CD4-positive, alpha-beta memory T cell (primary cell): Measurements from ENCODE around the gene RASSF3. TPM values are rescaled to one million over a fixed set of nuclear protein-coding genes. Genes with fewer than 3 reads are reported as not detected.
A peak's percentile ranks its signal among the peaks of the same experiment; 100 is the strongest.

Experiments
- CTCF ChIA-PET: fragments of 350-600 bp; sonication (Branson Sonifier 250); formaldehyde crosslinking; loops from one replicate; lab custom pipeline; 2021; ENCODE audit warnings: inconsistent platforms; ENCODE audit not compliant: partially characterized antibody; lab: Charles Lee
- POLR2A ChIA-PET: fragments of 350-600 bp; sonication (Branson Sonifier 250); formaldehyde crosslinking; loops from one replicate; lab custom pipeline; 2021; ENCODE audit not compliant: partially characterized antibody; lab: Charles Lee
- DNase-seq, 5 donors: peaks; one replicate each; pipeline versions ENCODE4 v3.0.0 to v3.0.0-alpha.2; 2020 to 2022; ENCODE audit warnings: mixed read lengths in 1 of 5
- H3K27ac ChIP-seq: one replicate; pipeline ENCODE4 v1.7.0; 2013; ENCODE audit warnings: low read depth, low read length
- H3K27me3 ChIP-seq: 2 replicates; pipeline ENCODE4 v1.7.0; 2013; ENCODE audit warnings: mild to moderate bottlenecking, low read length, moderate library complexity; ENCODE audit not compliant: insufficient read depth
- H3K36me3 ChIP-seq: 2 replicates; pipeline ENCODE4 v1.7.0; 2013; ENCODE audit warnings: mild to moderate bottlenecking, low read length, moderate library complexity; ENCODE audit not compliant: insufficient read depth
- H3K4me1 ChIP-seq: 2 replicates; pipeline ENCODE4 v1.7.0; 2013; ENCODE audit warnings: mild to moderate bottlenecking, low read length, moderate library complexity; ENCODE audit not compliant: insufficient read depth
- H3K4me3 ChIP-seq, 2 donors: one replicate each; pipeline ENCODE4 v1.7.0; 2013; ENCODE audit warnings: low read length in 2 of 2, mild to moderate bottlenecking in 1 of 2
- H3K9me3 ChIP-seq, 2 donors: one replicate each; pipeline ENCODE4 v1.7.0; 2013; ENCODE audit warnings: low read length in 2 of 2, control low read depth in 1 of 2; ENCODE audit not compliant: control insufficient read depth in 1 of 2
- H3K27ac Mint-ChIP-seq, 7 donors: one replicate each; pipeline ENCODE4 v1.8.0; 2020 to 2021; ENCODE audit warnings: mixed read lengths in 7 of 7, mild to moderate bottlenecking in 6 of 7, inconsistent platforms in 3 of 7, moderate library complexity in 3 of 7
- H3K27me3 Mint-ChIP-seq, 2 donors: one replicate each; pipeline ENCODE4 v1.8.0; 2020 to 2021; ENCODE audit warnings: mixed read lengths in 2 of 2
- H3K36me3 Mint-ChIP-seq, 2 donors: one replicate each; pipeline ENCODE4 v1.8.0; 2020 to 2021; ENCODE audit warnings: mixed read lengths in 2 of 2, inconsistent platforms in 1 of 2, mild to moderate bottlenecking in 1 of 2
- H3K4me1 Mint-ChIP-seq, 4 donors: one replicate each; pipeline ENCODE4 v1.8.0; 2020 to 2021; ENCODE audit warnings: mixed read lengths in 4 of 4, mild to moderate bottlenecking in 1 of 4
- H3K4me3 Mint-ChIP-seq, 8 donors: one replicate each; pipeline ENCODE4 v1.8.0; 2020 to 2021; ENCODE audit warnings: mixed read lengths in 8 of 8, mild to moderate bottlenecking in 7 of 8, moderate library complexity in 6 of 8, inconsistent platforms in 3 of 8
- H3K9me3 Mint-ChIP-seq, 8 donors: one replicate each; pipeline ENCODE4 v1.8.0; 2020 to 2021; ENCODE audit warnings: mixed read lengths in 8 of 8, mild to moderate bottlenecking in 5 of 8, inconsistent platforms in 3 of 8, moderate library complexity in 1 of 8
- intact Hi-C: fragments of 100-400 bp; cut with micrococcal nuclease; formaldehyde crosslinking; loops from one replicate; pipeline ENCODE4 v1.15.1; 2023
- polyA plus RNA-seq, 2 donors: library from polyadenylated mRNA; unstranded; fragments of 300-500 nt; fragmentation: Illumina TruSeq; gene quantifications; one replicate each; pipeline ENCODE4 v1.2.3, GENCODE V29; 2021
- total RNA-seq, 2 experiments: library from RNA; stranded (reverse); gene quantifications; one replicate each; pipeline ENCODE4 v1.2.3, GENCODE V29; 2021

The RASSF3 gene
- total and polyA plus RNA-seq, 4 experiments from 2014 or later = 5.2 to 159 (median 85.7) TPM

DNA sequence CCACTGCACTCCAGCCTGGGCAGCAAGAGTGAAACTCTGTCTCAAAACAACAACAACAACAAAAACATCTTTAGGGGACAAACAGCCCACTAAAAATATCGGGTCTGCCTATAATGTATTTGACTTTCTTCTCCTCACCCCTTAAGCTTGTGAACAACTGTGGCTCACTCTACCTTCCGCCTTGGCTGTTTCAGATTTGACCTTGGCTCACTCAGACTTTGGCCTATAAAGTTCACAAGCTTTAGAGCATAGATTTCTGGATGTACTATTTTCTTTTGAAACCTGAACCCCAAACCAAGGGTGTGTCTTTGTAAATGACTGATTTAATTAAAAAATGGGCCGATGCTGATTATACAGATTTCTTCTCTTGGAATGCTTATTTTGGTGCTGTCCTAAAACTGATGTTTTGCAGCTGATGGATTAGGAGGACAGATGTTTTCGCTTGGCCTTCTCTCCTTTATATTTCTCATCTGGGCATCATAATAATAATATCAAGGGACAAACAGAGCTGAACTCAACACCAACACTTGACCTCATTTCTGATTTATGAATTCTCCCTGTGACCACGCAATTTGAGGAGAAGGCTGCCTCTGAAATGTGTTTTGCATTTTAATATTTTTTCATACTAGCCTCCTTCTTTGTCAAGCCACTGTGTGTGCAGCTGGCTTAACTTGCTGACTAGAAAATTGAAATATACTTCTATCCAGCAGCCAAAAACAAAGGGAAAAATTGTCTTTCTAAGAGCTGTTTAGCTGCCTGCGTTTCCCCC is 40.2 kb upstream of the RASSF3 start:
- Mint-ChIP-seq H3K9me3 (peaks cover 0 to 8% (median 3%) of the 10 kb centered on the region in 8 donors), H3K27me3 (no peaks in the 10 kb centered on the region), H3K27ac (peak overlapping the region in 4 of 7 donors; percentile 1 to 74 (median 60)), H3K4me1 (peaks cover 26 to 58% (median 41%) of the 10 kb centered on the region in 4 donors), H3K36me3 (no peaks in the 10 kb centered on the region), H3K4me3 (no peak overlapping the region)
- H3K27me3 ChIP-seq = no peaks in the 10 kb centered on the region
- peaks cover 25% of the 10 kb centered on the region for H3K4me1 ChIP-seq
- ChIA-PET POLR2A (interaction anchor here (0.5 to 5.5 kb wide), 3 partner anchors 9 to 39 kb away, joined by 3 to 25 read pairs (median 6); no protein-coding TSS in a partner anchor), CTCF (interaction anchor here (0.7 to 2.8 kb wide), 6 partner anchors 10 to 128 kb away, joined by 3 to 9 read pairs (median 5); no protein-coding TSS in a partner anchor)
- no peak for DNase-seq
- intact Hi-C loops = no loop called here
- no peak overlapping the region for H3K27ac ChIP-seq
- no peaks in the 10 kb centered on the region for H3K36me3 ChIP-seq
- H3K9me3 ChIP-seq = no peaks in the 10 kb centered on the region
- no peak overlapping the region for H3K4me3 ChIP-seq

DNA sequence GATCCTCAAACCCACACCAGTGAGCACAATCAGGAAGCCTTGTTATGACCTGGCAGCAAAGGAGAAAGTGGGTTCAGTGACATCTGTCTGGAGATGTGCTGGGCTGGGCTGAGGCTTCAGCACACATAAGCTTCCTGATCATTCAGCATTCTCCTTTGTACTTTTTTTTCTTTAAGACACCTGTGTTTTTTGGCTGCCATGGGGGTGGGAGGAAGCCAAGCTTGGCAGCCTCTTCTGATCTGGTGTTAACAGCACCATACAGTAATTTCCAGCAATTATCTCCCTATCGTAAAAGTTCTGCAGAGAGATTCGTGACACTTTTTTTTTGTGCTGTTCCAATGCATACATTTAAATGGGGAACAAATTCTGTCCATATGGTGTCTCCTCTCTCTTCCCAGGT is 38.9 kb upstream of the RASSF3 start:
- Histone ChIP-seq H3K4me3 (no peak overlapping the region), H3K36me3 (no peaks in the 10 kb centered on the region), H3K27me3 (no peaks in the 10 kb centered on the region), H3K4me1 (peaks cover 25% of the 10 kb centered on the region), H3K27ac (no peak overlapping the region), H3K9me3 (no peaks in the 10 kb centered on the region)
- ChIA-PET POLR2A (interaction anchor here (1.0 to 5.5 kb wide), 5 partner anchors 10 to 113 kb away, joined by 3 to 25 read pairs (median 6); no protein-coding TSS in a partner anchor), CTCF (interaction anchor here (1.2 to 2.2 kb wide), 3 partner anchors 22 to 126 kb away, joined by 3 to 7 read pairs (median 7); no protein-coding TSS in a partner anchor)
- Mint-ChIP-seq H3K4me3 (peak overlapping the region in 2 of 8 donors; percentile 29 to 41), H3K9me3 (peaks cover 0 to 16% (median 8%) of the 10 kb centered on the region in 8 donors), H3K27me3 (no peaks in the 10 kb centered on the region), H3K27ac (peak overlapping the region in 5 of 7 donors; percentile 19 to 87 (median 55)), H3K36me3 (no peaks in the 10 kb centered on the region), H3K4me1 (peaks cover 26 to 55% (median 41%) of the 10 kb centered on the region in 4 donors)
- intact Hi-C loops = no loop called here
- DNase-seq = peak in 4 of 5 donors; percentile 6 to 22 (median 12)

DNA sequence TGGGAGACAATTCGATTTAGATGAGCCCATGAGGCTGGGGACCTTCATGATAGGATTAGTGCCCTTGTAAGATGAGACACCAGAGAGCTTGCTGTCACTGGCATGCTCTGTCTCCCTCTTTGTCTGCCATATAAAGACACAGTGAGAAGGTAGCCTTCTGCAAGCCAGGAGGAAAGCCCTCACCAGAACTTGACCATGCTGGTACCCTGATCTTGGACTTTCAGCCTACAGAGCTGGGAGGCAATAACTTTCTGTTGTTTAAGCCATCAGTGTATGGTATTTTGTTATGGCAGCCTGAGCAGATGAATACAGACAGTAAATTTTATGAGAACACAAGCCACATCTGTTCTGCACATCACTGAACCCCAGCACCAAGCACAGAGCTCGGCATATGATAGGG is 38.1 kb upstream of the RASSF3 start:
- intact Hi-C loops = no loop called here
- Mint-ChIP-seq H3K4me3 (no peak overlapping the region), H3K9me3 (peaks cover 0 to 16% (median 8%) of the 10 kb centered on the region in 8 donors), H3K27ac (peak overlapping the region in 2 of 7 donors; percentile 34 to 89), H3K36me3 (no peaks in the 10 kb centered on the region), H3K4me1 (peaks cover 24 to 46% (median 34%) of the 10 kb centered on the region in 4 donors), H3K27me3 (no peaks in the 10 kb centered on the region)
- Histone ChIP-seq H3K27me3 (no peaks in the 10 kb centered on the region), H3K36me3 (no peaks in the 10 kb centered on the region), H3K4me3 (no peak overlapping the region), H3K4me1 (peaks cover 21% of the 10 kb centered on the region), H3K9me3 (no peaks in the 10 kb centered on the region), H3K27ac (no peak overlapping the region)
- ChIA-PET CTCF (interaction anchor here (1.1 to 2.2 kb wide), 4 partner anchors 15 to 126 kb away, joined by 3 to 9 read pairs (median 6); no protein-coding TSS in a partner anchor), POLR2A (interaction anchor here (0.7 to 5.5 kb wide), 6 partner anchors 9 to 126 kb away, joined by 3 to 25 read pairs (median 4); no protein-coding TSS in a partner anchor)
- no peak for DNase-seq

DNA sequence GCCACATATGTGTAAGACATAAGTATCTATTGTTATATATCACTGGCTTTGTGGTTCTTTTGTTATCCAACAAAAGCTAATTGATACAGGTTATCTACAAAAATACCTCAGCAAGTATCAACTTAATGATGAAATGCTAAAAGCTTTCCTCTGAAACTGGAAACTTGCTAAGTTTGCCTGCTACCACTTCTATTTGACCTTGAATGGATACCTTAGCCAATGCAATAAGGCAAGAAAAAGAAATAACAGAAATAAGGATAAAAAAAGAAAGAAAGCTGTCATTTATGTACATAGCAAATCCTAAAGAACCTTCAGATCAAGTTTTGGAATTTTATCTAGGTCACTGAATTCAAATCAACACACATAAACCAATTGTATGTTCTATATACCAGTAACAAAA is 35.5 kb upstream of the RASSF3 start:
- no peak overlapping the region for H3K27ac Mint-ChIP-seq
- H3K27me3 ChIP-seq = no peaks in the 10 kb centered on the region
- ChIA-PET POLR2A (interaction anchor here (1.3 kb wide), 1 partner anchor 36 kb away, joined by 4 read pairs; no protein-coding TSS in a partner anchor), CTCF (interaction anchor here (0.9 to 1.4 kb wide), 3 partner anchors 25 to 123 kb away, joined by 3 to 5 read pairs (median 3); no protein-coding TSS in a partner anchor)
- H3K9me3 Mint-ChIP-seq = peaks cover 0 to 16% (median 8%) of the 10 kb centered on the region in 8 donors
- DNase-seq = no peak
- no peaks in the 10 kb centered on the region for H3K36me3 ChIP-seq
- no peaks in the 10 kb centered on the region for H3K9me3 ChIP-seq
- no peaks in the 10 kb centered on the region for H3K27me3 Mint-ChIP-seq
- intact Hi-C loops = no loop called here
- H3K36me3 Mint-ChIP-seq = no peaks in the 10 kb centered on the region
- peaks cover 8% of the 10 kb centered on the region for H3K4me1 ChIP-seq
- no peak overlapping the region for H3K4me3 ChIP-seq
- H3K4me1 Mint-ChIP-seq = peaks cover 11 to 24% (median 16%) of the 10 kb centered on the region in 4 donors
- H3K27ac ChIP-seq = no peak overlapping the region
- no peak overlapping the region for H3K4me3 Mint-ChIP-seq

DNA sequence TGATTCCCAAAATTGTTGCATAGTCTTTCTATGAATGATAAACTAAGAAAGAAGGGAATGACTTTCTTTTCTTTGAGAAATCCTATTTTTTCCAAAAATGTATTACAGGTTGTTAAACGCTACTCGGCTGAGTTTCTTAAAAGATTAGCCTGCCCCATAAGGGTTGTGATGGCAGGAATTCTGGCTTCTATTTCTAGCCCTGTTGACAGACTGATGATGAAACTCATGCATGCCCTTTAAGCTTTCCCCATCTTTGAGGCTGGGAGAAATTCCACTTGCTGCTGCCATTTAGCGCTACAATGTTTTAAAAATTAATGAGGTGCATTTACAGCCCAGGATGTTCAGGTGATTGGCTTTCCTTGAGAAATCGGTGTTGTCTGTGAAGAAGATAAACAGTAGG is 33.2 kb upstream of the RASSF3 start:
- Histone ChIP-seq H3K4me1 (no peaks in the 10 kb centered on the region), H3K27ac (no peak overlapping the region), H3K9me3 (no peaks in the 10 kb centered on the region), H3K36me3 (no peaks in the 10 kb centered on the region), H3K4me3 (no peak overlapping the region), H3K27me3 (no peaks in the 10 kb centered on the region)
- H3K4me1 Mint-ChIP-seq = peaks cover 0 to 5% (median 2%) of the 10 kb centered on the region in 4 donors
- peaks cover 0 to 16% (median 8%) of the 10 kb centered on the region in 8 donors for H3K9me3 Mint-ChIP-seq
- intact Hi-C loops = no loop called here
- no peak overlapping the region for H3K4me3 Mint-ChIP-seq
- no peaks in the 10 kb centered on the region for H3K36me3 Mint-ChIP-seq
- ChIA-PET CTCF (no interaction called here), POLR2A (no interaction called here)
- H3K27ac Mint-ChIP-seq = no peak overlapping the region
- no peak for DNase-seq
- H3K27me3 Mint-ChIP-seq = no peaks in the 10 kb centered on the region

DNA sequence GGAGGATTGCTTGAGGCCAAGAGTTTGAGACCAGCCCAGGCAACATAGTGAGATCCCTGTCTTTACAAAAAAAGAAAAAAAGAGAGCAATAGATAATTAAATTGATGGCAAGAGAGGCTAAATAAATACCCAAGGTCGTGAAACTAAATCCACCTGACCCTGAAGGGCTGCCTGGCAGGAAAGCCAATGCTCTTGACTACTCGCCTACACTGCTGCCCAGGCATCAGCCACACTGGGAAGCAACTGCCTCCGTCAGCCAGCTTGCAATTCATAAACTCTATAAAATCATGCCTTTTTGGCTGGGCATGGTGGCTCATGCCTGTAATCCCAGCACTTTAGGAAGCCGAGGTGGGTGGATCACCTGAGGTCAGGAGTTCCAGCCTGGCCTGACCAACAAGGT is 31.7 kb upstream of the RASSF3 start:
- H3K27me3 ChIP-seq = no peaks in the 10 kb centered on the region
- no peaks in the 10 kb centered on the region for H3K9me3 ChIP-seq
- intact Hi-C loops = no loop called here
- DNase-seq = no peak
- no peak overlapping the region for H3K4me3 Mint-ChIP-seq
- no peaks in the 10 kb centered on the region for H3K27me3 Mint-ChIP-seq
- peaks cover 0 to 16% (median 8%) of the 10 kb centered on the region in 8 donors for H3K9me3 Mint-ChIP-seq
- H3K4me3 ChIP-seq = no peak overlapping the region
- peaks cover 14% of the 10 kb centered on the region for H3K4me1 ChIP-seq
- H3K36me3 Mint-ChIP-seq = no peaks in the 10 kb centered on the region
- H3K27ac Mint-ChIP-seq = no peak overlapping the region
- ChIA-PET POLR2A (no interaction called here), CTCF (interaction anchor here (0.7 to 0.9 kb wide), 2 partner anchors 12 to 119 kb away, joined by 3 read pairs; no protein-coding TSS in a partner anchor)
- H3K36me3 ChIP-seq = no peaks in the 10 kb centered on the region
- H3K27ac ChIP-seq = no peak overlapping the region
- H3K4me1 Mint-ChIP-seq = peaks cover 11 to 17% (median 15%) of the 10 kb centered on the region in 4 donors

DNA sequence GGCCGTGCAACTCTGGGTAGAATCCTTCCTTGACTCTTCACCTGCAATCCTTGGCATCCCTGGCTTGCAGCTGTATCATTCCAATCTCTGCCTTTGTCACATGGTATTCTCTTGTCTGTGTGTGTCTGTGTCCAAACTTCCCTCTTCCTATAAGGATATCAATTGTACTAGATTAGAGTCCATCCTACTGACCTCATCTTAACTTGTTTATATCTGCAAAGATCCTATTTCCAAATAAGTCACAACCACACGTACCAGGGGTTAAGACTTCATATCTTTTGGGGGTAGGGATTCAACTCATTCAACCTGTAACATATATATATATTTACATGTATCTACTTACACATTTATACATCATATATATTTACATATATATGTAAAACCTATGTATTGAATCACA is 29.6 kb upstream of the RASSF3 start:
- H3K27ac Mint-ChIP-seq = peak overlapping the region in 2 of 7 donors; percentile 8 to 77
- CTCF ChIA-PET = interaction anchor here (5.0 kb wide), 1 partner anchor 28 kb away, joined by 32 read pairs; the partner anchor contains the start of gene RASSF3
- H3K36me3 Mint-ChIP-seq = no peaks in the 10 kb centered on the region
- H3K4me3 ChIP-seq = no peak overlapping the region
- no peak for DNase-seq
- no peaks in the 10 kb centered on the region for H3K36me3 ChIP-seq
- no peaks in the 10 kb centered on the region for H3K9me3 ChIP-seq
- POLR2A ChIA-PET = interaction anchor here (0.9 to 4.4 kb wide), 3 partner anchors 8 to 28 kb away, joined by 3 to 71 read pairs (median 4); partner anchors contain the start of gene RASSF3
- no peak overlapping the region for H3K4me3 Mint-ChIP-seq
- no peak overlapping the region for H3K27ac ChIP-seq
- peaks cover 35% of the 10 kb centered on the region for H3K4me1 ChIP-seq
- H3K4me1 Mint-ChIP-seq = peaks cover 21 to 35% (median 29%) of the 10 kb centered on the region in 4 donors
- no peaks in the 10 kb centered on the region for H3K27me3 Mint-ChIP-seq
- intact Hi-C loops = no loop called here
- no peaks in the 10 kb centered on the region for H3K27me3 ChIP-seq
- peaks cover 0 to 5% (median 1%) of the 10 kb centered on the region in 8 donors for H3K9me3 Mint-ChIP-seq
